ENCODE measurements around the gene RHBDF1.
"Not testable (repeated sequence)": the region's sequence is repeated elsewhere in the genome, so short reads cannot be mapped to it uniquely, and the experiment has no call there.

DNA sequence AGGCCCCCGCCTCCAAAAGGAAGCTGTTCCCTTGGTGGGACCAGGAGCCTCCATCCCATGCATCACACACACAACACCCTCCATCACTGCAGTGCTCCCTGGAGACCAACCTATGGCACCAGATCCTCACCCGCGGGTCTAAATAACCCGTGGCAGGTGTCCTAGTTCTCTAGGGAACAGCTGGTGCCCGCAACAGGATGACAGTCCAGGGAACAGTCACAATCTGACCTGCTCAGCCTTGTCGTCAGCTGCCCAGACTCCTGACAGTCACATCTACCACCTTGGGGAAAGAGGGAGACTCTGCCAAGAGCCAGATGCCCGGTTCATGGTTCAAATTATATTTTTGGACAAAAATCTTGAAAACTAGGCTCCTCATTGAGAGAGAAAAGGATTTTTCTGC lies 41.8 kb downstream of the RHBDF1 start:
- TF ChIP-seq, protein P1, sequence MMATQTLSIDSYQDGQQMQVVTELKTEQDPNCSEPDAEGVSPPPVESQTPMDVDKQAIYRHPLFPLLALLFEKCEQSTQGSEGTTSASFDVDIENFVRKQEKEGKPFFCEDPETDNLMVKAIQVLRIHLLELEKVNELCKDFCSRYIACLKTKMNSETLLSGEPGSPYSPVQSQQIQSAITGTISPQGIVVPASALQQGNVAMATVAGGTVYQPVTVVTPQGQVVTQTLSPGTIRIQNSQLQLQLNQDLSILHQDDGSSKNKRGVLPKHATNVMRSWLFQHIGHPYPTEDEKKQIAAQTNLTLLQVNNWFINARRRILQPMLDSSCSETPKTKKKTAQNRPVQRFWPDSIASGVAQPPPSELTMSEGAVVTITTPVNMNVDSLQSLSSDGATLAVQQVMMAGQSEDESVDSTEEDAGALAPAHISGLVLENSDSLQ (IDR thresholded peaks at IDR 0.05), result not testable (repeated sequence)
- not testable (repeated sequence) for TF ChIP-seq HDGF (IDR thresholded peaks at IDR 0.05; ENCODE audit: borderline replicate concordance); ZNF384 (IDR thresholded peaks at IDR 0.05); L3MBTL2 (conservative IDR thresholded peaks at IDR 0.05); BHLHE40 (IDR thresholded peaks at IDR 0.05; ENCODE audit: borderline replicate concordance); FOXM1 (IDR thresholded peaks at IDR 0.05; ENCODE audit: borderline replicate concordance); FOXA1 (IDR thresholded peaks at IDR 0.05); CTBP1 (IDR thresholded peaks at IDR 0.05; ENCODE audit: borderline replicate concordance); LEF1 (IDR thresholded peaks at IDR 0.05; ENCODE audit: borderline replicate concordance); ELF4 (IDR thresholded peaks at IDR 0.05); SP1 (IDR thresholded peaks at IDR 0.05); TARDBP (IDR thresholded peaks at IDR 0.05)

Data from HEK293T (cell line).